HG03565 (cell line): ENCODE data around the gene MRPS5.
A peak's percentile ranks its signal among the peaks of the same experiment; 100 is the strongest.

ENCODE experiments used
- ATAC-seq: cut with Tn5 transposase; IDR thresholded peaks from one replicate; pipeline ENCODE4 v1.9.1; 2021; ENCODE audit warnings: mild to moderate bottlenecking, moderate library complexity; ENCODE audit not compliant: unreplicated experiment

Gene MRPS5

DNA sequence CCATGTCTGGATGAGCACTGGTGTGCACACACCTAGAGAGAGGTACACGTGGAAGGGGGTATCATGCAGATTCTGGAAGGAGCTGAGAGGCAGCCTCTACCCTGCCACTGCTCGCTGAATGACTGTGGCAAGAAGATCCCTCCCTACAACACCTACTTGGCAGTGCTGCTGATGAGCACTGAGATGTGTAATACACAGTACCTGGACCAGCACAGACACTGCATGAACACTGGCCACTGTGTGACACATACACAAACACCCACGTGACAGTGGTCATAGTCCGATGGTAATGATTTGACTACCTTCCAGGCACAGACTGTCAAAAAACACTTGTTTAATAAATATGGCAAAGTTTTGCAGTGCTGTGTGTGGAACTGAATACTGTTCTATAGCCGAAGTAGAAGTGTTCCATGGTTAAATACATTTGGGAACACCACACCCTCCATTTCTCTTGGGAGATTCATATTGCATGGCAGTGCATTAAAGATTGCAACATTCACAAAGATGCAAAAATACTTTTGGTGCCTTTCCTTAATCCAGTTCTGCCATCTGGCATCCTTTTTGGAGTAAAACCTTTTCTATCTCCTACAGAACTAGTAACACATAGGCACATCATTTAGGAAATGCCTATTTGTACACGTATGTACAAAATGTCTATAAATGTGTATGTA, 29.6 kb downstream of the MRPS5 start:
- no peak for ATAC-seq

GRCh38 chr2:95087379-95087778, 34.2 kb downstream of the MRPS5 start:
- no peak for ATAC-seq

GRCh38 chr2:95086017-95086416, 35.6 kb downstream of the MRPS5 start:
- no peak for ATAC-seq

DNA sequence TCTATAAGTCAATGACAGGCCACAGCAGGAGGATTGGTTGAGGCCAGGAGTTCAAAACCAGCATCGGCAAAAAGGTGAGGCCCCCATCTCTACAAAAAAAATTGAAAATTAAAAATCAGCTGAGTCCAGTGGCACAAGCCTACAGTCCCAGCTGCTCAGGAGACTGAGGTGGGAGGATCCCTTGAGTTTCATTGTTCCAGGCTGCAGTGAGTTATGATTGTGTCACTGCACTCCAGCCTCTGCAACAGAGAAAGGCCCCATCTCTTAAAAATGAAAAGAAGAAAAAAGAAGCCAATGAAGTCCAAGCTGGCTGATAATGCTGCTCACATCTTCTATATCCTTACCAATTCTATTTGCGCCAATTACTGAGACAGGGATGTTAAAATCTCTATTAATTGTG, 39.1 kb downstream of the MRPS5 start:
- no peak for ATAC-seq

DNA sequence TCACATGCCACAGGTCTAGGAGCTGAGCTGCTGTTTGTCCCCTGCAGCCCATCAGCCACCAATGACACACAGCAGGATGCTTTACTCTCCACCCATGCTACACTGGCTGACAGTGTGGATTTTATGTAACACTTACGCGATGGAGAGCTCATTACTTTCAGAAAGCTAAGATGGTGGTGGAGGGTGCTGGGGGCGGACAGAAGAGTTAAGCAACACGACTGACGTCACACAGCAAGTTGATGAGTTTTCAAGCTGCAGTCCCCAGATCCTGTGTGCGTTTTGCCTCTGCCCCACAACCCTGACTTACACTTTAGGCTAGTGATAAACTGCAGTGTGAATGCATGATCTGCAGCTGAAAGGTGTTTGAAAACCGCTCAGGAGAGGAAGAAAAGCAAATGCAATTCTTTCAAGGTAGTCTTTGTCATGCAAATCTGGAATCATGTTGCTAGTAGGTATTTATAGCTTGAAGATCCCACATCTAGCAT, 42.4 kb downstream of the MRPS5 start:
- no peak for ATAC-seq

DNA sequence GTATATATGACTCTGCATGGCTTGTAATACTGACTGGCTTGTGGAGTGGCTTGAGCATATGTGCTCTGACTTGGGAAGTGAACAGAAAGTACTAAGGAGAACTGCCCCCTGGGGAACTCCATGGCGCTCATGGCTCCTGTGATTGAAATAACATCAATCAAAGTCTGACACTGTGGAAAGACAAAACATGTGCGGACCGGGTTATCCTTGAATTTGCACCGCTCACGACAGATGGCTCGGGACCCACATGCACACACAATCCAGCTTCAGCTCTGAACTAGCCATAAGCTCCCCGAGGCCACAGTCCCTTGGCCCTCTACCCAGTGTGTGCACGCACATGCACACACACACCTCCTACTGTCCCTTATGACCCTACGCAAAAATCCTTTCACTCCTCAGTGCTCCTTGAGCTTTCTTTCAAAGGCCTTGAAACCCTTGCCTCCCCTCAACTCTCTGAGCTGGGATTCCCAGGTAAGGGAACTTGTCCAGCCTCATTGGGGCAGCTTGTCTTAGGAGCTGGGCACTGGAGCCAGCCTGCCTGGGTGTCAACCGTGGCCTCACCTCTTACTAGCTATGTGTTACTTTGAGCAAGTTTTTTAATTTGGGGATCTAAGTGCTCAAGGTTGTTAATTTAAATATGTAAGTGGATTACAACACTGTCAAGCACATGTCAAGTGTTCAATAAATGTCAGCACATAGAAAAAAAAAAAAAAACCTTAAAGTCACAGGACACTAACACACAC, 43.6 kb downstream of the MRPS5 start:
- ATAC-seq, result no peak

DNA sequence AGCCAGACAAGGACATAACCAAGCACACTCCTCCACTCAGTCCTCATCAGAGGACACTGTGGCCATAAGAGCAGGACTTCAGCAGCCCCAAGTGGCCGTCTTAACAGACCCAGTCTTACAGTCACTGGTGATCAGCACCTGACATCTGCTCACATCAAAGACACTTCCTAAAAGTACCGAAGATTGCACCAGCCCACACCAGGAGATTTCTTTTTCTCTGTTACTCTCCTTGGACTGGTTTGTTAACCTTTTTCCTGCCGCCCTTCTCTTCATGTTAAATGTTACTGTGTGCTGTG, 44.1 kb downstream of the MRPS5 start:
- ATAC-seq, result no peak

DNA sequence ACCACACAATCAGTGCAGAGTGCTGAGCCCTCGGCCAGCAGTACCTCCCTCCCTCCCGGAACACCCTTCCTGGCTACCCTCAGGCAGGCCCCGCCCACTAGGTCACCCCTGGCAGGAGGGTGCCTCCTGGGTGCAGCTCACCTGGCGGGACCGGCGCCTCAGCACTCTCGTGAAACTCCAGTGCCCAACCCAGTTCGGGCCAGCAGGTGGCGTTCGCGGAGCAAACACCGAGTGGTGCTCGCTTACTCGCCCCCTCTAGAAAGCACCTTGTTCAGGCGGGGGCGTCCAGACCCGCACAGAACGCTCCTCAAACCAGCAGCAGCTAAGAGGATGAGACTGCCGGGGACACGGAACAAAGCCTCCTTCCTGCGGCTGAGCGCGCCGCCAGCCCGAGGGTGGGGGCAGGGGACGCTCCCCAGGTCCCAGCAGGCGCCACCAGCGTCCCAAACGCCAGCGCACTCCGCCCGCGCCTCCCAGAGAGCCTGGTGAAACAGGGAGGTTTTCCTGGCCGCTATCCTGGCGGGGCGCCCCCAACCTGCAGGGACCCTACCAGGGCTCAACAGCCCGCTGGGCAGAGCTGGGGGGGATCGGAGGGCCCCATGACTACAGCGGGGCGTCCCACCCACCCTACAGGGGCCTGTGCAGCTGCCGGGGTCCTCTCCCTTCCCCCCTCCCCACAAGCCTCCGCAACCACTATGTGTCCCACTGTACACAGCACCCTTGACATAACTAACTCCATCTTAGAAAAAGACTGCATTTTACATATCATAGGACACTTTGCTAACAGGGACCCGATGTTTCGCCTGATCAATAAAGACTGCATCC, 44.7 kb downstream of the MRPS5 start:
- peak; percentile 81 for ATAC-seq

DNA sequence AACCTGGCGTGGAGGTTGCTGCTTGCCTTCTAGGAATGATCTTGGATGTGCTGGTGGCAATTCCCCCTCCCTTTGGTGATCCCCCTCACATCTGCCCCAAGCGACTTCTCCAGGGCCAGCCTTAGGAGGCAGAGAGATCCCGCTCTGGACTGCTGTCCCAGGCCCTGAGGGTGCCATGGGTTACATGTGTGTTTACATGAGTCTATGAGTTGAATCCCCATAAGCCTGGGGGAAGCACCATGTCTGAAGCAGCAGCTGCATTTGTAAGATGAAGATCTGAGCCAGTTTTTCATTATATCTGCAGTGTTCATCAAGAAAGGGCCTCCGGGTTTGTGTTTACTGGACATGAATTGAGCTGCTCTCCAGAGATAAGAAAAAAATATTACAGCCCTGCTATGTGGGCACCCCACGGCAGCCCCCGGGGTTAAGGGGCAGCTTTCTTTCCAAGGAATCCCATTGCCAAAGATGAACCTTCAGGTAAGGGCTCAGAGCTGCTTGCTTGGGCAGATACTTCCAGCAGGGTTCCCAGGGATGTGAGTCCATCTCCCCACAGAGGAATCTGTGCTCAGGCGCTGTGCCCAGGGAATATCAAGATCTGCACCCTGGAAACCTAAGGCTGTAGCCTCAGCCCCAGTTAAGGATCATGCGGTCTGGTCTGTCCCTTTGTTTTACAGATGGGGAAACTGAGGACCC, 46.0 kb downstream of the MRPS5 start:
- ATAC-seq, result no peak

GRCh38 chr2:95074663-95075439, 46.8 kb downstream of the MRPS5 start:
- no peak for ATAC-seq

GRCh38 chr2:95073856-95074662, 47.5 kb downstream of the MRPS5 start:
- ATAC-seq, result no peak

DNA sequence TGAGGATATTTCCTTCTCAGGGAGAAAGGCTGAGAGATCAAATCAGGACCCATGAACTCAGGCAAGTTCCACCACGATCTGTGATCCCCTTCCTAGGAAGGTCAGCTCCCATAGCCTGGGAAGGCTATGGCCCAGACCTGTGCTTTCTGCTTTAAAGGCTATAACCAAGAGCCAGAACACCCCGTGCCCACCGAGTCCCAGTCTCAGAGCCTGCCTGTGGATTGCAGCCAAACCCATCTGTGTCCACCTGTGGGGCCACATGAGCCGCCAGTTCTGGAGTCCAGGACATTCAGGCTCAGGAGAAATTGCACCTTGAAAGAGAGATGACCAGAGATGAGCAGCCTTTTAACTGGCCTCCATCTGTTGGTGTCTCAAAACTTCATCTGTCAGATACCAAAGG, 49.2 kb downstream of the MRPS5 start:
- no peak for ATAC-seq

DNA sequence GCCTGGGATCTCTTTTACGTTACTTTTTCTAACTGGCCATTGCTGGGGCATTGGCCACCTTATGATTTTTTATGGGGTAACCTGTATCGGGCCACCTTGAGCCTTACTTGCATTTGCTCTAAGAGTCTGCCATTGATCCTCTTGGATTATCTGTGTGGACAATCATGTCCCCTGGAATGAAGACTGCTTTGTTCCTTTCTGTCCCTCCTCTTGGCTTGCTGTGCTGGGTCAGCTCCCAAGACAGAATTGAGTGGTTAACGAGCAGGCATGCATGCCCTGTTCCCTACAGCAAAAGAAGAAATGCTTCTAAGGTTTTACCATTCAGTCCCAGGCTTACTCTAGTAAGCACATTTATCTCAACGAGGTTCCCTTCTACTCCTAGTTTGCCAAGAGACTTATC, 49.8 kb downstream of the MRPS5 start:
- no peak for ATAC-seq

DNA sequence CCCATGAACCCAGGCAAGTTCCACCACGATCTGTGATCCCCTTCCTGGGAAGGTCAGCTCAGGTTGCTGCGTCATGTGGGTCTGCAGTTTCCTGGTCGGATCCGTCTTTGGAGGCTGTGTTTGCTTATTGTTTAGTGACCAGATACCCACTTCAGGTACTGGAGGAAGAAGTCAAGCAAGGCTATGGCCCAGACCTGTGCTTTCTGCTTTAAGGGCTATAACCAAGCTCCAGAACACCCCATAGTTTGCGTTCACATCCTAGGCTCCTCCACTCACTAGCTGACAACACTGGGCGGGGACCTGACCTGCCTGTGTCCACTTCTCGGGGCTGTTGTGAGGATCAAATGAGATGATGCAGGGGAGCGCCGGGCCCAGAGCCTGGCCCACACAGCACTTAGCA, 52.1 kb downstream of the MRPS5 start:
- no peak for ATAC-seq

- ATAC-seq, result no peak
Observed at GRCh38 chr2:95068256-95068655, 53.4 kb downstream of the MRPS5 start.

- peak; percentile 90 for ATAC-seq
Observed at GRCh38 chr2:95063086-95063958, 58.3 kb downstream of the MRPS5 start.

- ATAC-seq, result peak; percentile 16
Observed at GRCh38 chr2:95062242-95063085, 59.1 kb downstream of the MRPS5 start.
